Heart left ventricle (tissue), 13 donors: ENCODE data around the gene CACNA2D3.

Experiments used
- POLR2A ChIP-seq, 2 donors: fragments of 450-650 bp; IDR thresholded peaks; one replicate each; pipeline ENCODE4 v1.6.1; 2017; ENCODE audit warnings: antibody characterized with exemption in 2 of 2, mild to moderate bottlenecking in 2 of 2, moderate library complexity in 2 of 2
- TF ChIP-seq, protein P1 (sequence below), 12 donors: fragments of 200-600 bp; sonication (generic) in 4 of 12; IDR thresholded peaks; one replicate each; pipeline versions ENCODE4 v1.5.0 to v1.8.0; 2018 to 2022; ENCODE audit warnings: antibody characterized with exemption in 12 of 12, mild to moderate bottlenecking in 5 of 12
- donor health status: ischemic (EF 13 %, LVEDD 7.1; RV severe dilation, severe dysfunction).
- donor health status: DM: no; HTN: yes; CAD: no.
- donor health status: DM: no; HTN: no; CAD: no.
- donor health status: ischemic (EF 25% LVEDD 6.9; RV normal size, moderate dysfunction).
- donor health status: ischemic (EF 25% LVEDD 5.7; RV mildly dilated, moderate dysfunction).
- donor health status: ischemic (EF 35%, LVEDD 5.7; RV mildly dilated, moderate dysfunction).
- donor health status: nonischemic (EF 11% LVEDD 7.7; RV severe dilation, severe dysfunction).
- donor health status: DM: yes; HTN: yes; CAD: no.
- donor health status: PGD.
- donor health status: ischemic (EF 29% LVEDD 5.4; RV normal size, mild dysfunction).
- donor health status: nonischemic (EF 23%, LVEDD 6.1; RV moderate dilation, normal function).

GRCh38 chr3:54873059-54874010 lies 751.0 kb downstream of the CACNA2D3 start:
- TF ChIP-seq, protein P1, sequence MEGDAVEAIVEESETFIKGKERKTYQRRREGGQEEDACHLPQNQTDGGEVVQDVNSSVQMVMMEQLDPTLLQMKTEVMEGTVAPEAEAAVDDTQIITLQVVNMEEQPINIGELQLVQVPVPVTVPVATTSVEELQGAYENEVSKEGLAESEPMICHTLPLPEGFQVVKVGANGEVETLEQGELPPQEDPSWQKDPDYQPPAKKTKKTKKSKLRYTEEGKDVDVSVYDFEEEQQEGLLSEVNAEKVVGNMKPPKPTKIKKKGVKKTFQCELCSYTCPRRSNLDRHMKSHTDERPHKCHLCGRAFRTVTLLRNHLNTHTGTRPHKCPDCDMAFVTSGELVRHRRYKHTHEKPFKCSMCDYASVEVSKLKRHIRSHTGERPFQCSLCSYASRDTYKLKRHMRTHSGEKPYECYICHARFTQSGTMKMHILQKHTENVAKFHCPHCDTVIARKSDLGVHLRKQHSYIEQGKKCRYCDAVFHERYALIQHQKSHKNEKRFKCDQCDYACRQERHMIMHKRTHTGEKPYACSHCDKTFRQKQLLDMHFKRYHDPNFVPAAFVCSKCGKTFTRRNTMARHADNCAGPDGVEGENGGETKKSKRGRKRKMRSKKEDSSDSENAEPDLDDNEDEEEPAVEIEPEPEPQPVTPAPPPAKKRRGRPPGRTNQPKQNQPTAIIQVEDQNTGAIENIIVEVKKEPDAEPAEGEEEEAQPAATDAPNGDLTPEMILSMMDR (IDR thresholded peaks at IDR 0.05): no peak
- no peak for TF ChIP-seq POLR2A (IDR thresholded peaks at IDR 0.05)
